IPS-18c (cell line): ENCODE measurements around the gene TENM4.

Source experiments
- H3K4me3 ChIP-seq: 2 replicates; pipeline ENCODE4 v1.7.0; 2013; ENCODE audit warnings: low read depth, mild to moderate bottlenecking, low read length, moderate library complexity; ENCODE audit not compliant: insufficient read depth
- H3K9me3 ChIP-seq: one replicate; pipeline ENCODE4 v1.6.1; 2013; ENCODE audit warnings: mild to moderate bottlenecking, low read length, moderate library complexity; ENCODE audit not compliant: control insufficient read depth, insufficient read depth

The TENM4 gene

GRCh38 chr11:78820741-78821140 lies 620.1 kb downstream of the TENM4 start:
- H3K9me3 ChIP-seq: no peaks in the 10 kb centered on the region
- H3K4me3 ChIP-seq: no peak overlapping the region

DNA sequence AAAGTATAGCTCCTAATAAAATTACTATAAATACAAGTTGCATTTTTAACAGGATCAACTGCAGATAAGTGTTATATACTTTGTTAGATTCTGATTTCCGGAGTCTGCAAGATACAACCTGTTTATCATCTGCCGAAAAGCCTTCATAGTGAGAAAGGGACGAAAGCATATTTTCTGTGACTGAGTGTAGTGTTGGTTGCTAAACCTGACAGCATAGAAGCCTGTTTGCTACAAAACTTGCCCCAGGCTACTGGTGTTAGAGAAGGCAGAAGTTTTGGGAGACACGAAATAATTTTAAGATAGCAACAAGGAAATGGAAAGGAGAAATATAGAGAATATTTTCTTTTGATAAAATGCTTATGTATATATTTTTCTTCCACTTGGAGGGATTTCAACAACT lies 622.6 kb downstream of the TENM4 start:
- no peak overlapping the region for H3K4me3 ChIP-seq
- H3K9me3 ChIP-seq: no peaks in the 10 kb centered on the region

DNA sequence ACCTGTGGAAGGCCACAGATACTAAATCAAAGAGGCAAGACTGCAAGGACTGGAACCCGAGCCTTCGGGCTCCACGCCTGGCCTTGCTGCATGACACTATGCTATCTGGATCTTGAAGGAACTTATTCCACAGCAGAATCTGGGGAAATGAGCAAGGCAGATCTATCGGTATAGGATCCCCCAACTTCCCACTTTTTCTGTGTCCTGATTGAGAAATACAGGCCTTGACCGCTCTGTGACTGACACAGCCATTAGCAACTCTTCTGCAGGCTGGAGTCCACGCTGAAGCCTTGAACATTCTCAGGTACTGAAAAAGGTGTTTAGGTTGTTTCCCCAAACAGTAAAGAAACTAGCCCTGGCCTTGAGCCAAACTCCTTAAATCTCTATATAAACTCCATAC lies 625.0 kb downstream of the TENM4 start:
- H3K9me3 ChIP-seq: no peaks in the 10 kb centered on the region
- no peak overlapping the region for H3K4me3 ChIP-seq

- Histone ChIP-seq H3K9me3 (peaks cover 2% of the 10 kb centered on the region), H3K4me3 (no peak overlapping the region)
Measured at GRCh38 chr11:78812513-78813293, 628.1 kb downstream of the TENM4 start.

GRCh38 chr11:78810559-78811009 lies 630.2 kb downstream of the TENM4 start:
- Histone ChIP-seq H3K4me3 (no peak overlapping the region), H3K9me3 (peaks cover 2% of the 10 kb centered on the region)

DNA sequence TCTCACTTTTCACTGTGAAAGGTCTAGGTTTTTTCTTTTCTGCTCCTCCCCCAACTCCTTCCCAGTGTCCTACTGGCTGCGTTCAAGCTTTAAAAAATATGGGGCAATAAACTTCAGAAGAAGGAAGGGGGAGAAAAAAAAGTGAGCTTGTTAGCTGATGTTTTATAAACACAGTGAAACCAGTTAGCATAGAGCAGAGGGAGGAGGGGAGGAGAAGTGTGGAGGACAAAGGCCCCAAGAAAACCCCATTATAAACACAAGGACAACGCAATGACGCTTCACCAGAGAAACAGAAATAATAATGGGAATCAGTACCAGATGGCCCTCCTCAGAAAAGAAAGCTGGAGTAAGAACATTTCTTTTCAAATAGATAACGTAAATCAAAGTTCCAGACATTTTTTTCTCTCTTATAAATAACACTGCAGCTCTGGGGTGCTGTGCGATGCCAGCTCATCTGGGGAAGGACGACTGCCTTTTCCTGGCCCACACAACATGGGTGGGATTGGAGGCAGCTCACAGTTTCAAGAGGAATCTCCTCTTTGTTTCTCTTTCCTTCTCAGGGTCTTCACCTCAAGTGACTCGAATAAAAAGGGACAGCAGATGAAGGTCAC lies 630.8 kb downstream of the TENM4 start:
- H3K9me3 ChIP-seq: peaks cover 2% of the 10 kb centered on the region
- no peak overlapping the region for H3K4me3 ChIP-seq

GRCh38 chr11:78808923-78809322 lies 631.9 kb downstream of the TENM4 start:
- Histone ChIP-seq H3K9me3 (peaks cover 2% of the 10 kb centered on the region), H3K4me3 (no peak overlapping the region)

- Histone ChIP-seq H3K4me3 (no peak overlapping the region), H3K9me3 (peaks cover 2% of the 10 kb centered on the region)
Measured at GRCh38 chr11:78807351-78807750, 633.5 kb downstream of the TENM4 start.

DNA sequence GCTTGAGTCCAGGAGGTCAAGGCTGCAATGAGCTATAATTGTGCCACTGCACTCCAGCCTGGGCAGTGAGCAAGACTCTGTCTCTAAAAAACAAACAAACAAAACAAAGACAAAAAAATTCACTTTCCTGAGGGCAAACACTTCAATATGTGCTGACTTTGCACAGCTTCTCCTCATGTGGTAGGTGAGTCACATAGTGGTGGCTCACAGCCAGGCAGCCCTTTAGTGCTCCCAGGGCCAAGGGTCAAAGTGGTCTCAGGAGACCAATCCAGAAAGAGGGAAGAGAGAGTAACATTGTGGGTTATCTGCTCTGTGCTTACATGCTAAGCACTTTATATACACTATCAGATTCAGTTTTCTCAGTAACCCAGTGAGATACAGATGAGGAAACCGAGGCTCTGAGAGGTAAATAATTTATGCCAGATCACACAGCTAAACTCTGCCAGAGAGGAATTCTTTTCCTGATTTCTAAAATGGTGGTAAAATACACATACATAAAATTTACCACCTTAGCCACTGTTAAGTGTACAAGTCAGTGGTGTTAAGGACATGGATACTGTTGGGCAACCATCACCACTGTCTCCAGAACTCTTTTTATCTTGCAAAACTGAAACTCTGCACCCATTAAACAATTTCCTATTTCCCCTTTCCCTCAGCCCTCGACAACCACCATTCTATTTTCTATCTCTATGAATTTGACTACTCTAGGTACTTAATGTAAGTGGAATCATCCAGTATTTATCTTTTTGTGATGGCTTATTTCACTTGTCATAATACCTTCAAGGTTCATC lies 634.4 kb downstream of the TENM4 start:
- Histone ChIP-seq H3K4me3 (no peak overlapping the region), H3K9me3 (peaks cover 2% of the 10 kb centered on the region)

DNA sequence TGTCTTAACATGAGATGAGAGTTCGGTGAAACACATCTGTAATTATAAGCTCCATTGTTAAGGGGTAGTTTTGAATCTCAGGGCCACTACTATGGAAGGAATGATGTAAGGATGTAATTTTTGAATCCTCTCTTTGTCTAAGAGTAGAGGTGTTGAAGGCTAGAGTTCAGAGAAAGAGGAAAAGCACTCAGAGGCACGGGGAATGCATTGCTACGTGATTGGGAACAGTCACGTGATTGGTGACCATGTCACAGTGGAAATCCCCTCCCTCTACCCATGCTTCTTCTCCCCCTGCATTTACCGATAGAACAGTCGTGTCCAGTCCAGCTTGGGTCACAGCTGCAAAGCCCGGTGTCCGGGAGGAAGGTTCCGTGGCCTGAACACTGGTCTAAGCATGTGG lies 635.8 kb downstream of the TENM4 start:
- Histone ChIP-seq H3K4me3 (no peak overlapping the region), H3K9me3 (peaks cover under 1% of the 10 kb centered on the region)

DNA sequence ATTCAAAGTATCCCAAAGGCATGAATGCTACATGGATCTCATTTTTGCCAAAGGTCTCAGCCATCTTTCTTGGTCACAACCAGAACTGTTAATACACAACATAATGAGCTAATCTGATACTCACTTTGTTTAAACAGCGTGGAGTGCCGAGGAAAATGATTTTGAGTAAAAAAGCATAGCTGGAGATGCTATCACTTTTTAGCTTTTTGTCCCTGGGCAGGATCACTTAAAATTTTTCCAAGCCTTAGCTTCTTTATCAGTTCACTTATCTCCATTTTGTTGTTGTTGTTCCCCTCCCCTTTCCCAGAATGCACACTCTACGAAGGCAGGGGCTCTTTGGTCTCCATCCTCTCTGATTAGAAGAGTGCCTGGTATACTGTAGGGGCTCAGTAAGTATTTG lies 636.8 kb downstream of the TENM4 start:
- Histone ChIP-seq H3K9me3 (no peaks in the 10 kb centered on the region), H3K4me3 (no peak overlapping the region)

- no peak overlapping the region for H3K4me3 ChIP-seq
- no peaks in the 10 kb centered on the region for H3K9me3 ChIP-seq
Measured at GRCh38 chr11:78802058-78802761, 638.6 kb downstream of the TENM4 start.

DNA sequence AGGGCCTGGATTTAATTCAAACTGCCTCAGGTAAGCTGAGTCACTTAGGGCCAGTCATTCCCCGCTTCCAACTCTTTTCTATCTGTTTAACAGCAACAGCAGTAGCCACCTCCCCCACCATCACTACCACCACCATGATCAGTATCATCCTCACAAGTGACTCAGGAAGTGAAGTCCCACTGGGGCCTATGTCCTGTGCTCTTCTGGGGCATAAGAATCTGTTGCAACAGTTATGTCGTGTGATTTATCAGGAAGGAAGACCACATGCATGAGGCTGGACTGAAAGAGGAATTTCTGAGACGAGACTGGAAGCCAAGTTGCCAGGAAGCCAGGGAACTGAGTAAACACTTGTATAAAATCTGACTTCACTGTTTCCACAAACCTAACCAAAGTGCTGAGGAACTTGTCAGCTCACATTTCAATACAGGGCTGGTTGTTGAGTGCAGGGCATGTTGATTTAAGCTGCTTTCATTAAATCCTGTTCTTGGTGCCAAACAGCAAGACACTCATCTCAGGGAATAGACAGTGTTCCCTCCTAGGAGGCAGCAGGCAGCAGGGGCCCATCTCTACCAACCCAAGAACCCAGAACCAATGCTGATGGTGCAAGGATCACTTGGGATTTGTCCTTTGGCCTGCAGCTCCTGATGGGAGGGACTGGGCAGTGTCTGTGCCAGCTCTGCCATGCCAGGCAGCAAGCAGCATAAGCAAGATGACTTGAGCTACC lies 639.5 kb downstream of the TENM4 start:
- Histone ChIP-seq H3K9me3 (no peaks in the 10 kb centered on the region), H3K4me3 (no peak overlapping the region)

DNA sequence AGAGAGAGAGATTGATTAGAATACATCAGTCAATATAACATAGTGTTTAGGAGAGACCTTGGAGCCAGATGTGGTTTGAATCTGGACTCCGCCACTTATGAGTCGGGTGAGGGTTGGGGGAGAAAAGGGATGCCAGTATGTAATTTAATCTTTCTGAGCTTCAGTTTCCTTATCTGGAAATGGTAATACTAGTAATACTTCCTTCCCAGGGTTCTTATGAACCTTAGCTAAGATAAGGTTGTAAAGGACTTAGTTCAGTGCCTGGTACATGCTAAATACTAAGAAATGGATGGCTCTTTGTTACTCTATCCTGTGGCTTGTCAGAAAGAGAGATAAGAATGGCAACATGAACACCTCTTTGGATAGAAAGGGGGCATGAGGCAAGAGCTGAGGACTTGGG lies 640.1 kb downstream of the TENM4 start:
- Histone ChIP-seq H3K4me3 (no peak overlapping the region), H3K9me3 (no peaks in the 10 kb centered on the region)

- H3K9me3 ChIP-seq: no peaks in the 10 kb centered on the region
- no peak overlapping the region for H3K4me3 ChIP-seq
Measured at GRCh38 chr11:78800096-78800690, 640.6 kb downstream of the TENM4 start.

DNA sequence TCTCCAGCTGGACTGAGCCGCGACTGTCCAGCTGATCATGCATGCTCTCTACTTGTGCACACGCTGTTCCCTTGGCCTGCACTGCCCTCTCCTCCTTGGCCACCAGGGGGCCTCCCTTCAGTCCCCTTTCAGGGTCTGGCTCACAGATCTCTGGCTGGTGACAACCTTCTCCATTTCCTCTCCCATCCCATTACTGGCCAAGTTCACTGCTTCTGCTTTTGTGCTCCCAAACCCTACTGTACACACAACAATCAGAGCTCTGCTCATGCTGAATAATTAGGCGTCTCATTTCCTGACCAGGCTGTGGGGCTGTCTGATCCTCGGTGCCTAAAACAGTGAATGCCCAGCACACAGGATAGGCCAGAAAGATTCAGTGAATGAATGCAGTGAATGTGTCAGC lies 642.2 kb downstream of the TENM4 start:
- Histone ChIP-seq H3K4me3 (no peak overlapping the region), H3K9me3 (no peaks in the 10 kb centered on the region)
